ENCODE measurements around the gene ARRDC5. TPM values are rescaled to one million over a fixed set of nuclear protein-coding genes. Genes with fewer than 3 reads are reported as not detected.
"Not testable (repeated sequence)": the region's sequence is repeated elsewhere in the genome, so short reads cannot be mapped to it uniquely, and the experiment has no call there.

ARRDC5 gene
- total RNA-seq, 6 experiments from 2014 or later, result not detected

DNA sequence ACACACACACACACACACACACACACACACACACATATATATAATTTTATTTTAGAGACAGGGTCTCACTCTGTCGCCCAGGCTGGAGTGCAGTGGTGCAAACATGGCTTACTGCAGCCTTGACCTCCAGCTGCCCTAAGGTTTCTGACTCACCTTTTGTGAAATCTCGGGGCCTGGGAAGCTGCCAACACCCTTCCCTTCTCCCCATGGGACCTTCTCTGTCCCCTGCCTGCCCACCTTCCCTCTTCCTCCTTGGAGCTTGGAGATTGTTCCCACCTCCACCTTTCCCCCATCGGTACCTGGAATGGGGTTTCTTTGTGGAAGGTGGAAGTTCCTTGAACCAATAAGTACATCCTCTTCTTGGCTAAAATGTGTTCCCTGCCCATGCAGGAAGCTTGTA is 6.3 kb downstream of the ARRDC5 start:
- DNase-seq, result no peak
- H3K27me3 Mint-ChIP-seq (ENCODE audit: insufficient read depth), result no peaks in the 10 kb centered on the region; the same call in 1 of the 2 replicates

DNA sequence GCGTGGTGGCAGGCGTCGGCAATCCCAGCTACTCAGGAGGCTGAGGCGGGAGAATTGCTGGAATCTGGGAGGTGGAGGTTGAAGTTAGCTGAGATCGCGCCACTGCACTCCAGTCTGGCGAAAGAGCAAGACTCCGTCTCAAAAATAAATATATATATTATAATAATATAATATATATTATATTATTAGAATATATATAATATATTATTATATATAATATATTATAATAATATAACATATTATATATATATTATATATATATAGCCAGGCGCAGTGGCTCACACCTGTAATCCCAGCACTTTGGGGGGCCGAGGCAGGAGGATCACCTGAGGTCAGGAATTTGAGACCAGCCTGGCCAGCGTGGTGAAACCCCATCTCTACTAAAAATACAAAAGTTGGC is 9.7 kb downstream of the ARRDC5 start:
- not testable (repeated sequence) for H3K27me3 Mint-ChIP-seq (ENCODE audit: insufficient read depth); H3K4me3 Mint-ChIP-seq; H3K27ac Mint-ChIP-seq; DNase-seq; H3K9me3 Mint-ChIP-seq; H3K36me3 Mint-ChIP-seq (ENCODE audit: low read depth)
- H3K4me1 Mint-ChIP-seq (ENCODE audit: low read depth), result peaks cover 12% of the 10 kb centered on the region

More for the DNA sequence above, 6.3 kb downstream of the ARRDC5 start:
- no peak overlapping the region for H3K4me3 Mint-ChIP-seq
- no peaks in the 10 kb centered on the region for H3K36me3 Mint-ChIP-seq (ENCODE audit: low read depth)
- TF ChIP-seq, protein P1, sequence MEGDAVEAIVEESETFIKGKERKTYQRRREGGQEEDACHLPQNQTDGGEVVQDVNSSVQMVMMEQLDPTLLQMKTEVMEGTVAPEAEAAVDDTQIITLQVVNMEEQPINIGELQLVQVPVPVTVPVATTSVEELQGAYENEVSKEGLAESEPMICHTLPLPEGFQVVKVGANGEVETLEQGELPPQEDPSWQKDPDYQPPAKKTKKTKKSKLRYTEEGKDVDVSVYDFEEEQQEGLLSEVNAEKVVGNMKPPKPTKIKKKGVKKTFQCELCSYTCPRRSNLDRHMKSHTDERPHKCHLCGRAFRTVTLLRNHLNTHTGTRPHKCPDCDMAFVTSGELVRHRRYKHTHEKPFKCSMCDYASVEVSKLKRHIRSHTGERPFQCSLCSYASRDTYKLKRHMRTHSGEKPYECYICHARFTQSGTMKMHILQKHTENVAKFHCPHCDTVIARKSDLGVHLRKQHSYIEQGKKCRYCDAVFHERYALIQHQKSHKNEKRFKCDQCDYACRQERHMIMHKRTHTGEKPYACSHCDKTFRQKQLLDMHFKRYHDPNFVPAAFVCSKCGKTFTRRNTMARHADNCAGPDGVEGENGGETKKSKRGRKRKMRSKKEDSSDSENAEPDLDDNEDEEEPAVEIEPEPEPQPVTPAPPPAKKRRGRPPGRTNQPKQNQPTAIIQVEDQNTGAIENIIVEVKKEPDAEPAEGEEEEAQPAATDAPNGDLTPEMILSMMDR (IDR thresholded peaks at IDR 0.05), result no peak
- no peaks in the 10 kb centered on the region for H3K9me3 Mint-ChIP-seq
- H3K27ac Mint-ChIP-seq, result no peak overlapping the region
- H3K4me1 Mint-ChIP-seq (ENCODE audit: low read depth), result peaks cover 5% of the 10 kb centered on the region

DNA sequence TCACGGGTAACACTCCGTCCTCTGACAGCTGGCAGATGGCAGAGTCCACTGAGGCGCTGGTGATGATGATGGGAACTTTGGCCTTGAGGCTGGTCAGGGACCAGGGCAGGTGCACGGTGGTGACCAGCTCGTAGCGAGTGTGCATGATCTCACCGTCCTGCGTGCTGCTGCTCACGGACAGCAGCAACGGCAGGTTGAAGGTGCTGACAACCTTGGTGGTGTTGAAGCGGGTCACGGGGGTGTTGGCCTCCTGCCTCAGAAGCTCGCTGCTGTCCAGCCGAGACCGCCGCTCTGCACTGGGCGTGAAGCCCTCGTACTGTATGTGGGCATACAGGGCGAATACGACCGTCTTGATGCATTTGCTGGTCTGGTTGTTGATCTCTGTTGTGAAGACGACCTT is 11.6 kb downstream of the ARRDC5 start:
- peaks cover 7% of the 10 kb centered on the region for H3K4me1 Mint-ChIP-seq (ENCODE audit: low read depth)
- no peaks in the 10 kb centered on the region for H3K9me3 Mint-ChIP-seq
- no peaks in the 10 kb centered on the region for H3K27me3 Mint-ChIP-seq (ENCODE audit: insufficient read depth)
- H3K4me3 Mint-ChIP-seq, result no peak overlapping the region
- no peak for DNase-seq
- no peaks in the 10 kb centered on the region for H3K36me3 Mint-ChIP-seq (ENCODE audit: low read depth)
- no peak overlapping the region for H3K27ac Mint-ChIP-seq
- TF ChIP-seq, protein P1 (IDR thresholded peaks at IDR 0.05), result no peak

DNA sequence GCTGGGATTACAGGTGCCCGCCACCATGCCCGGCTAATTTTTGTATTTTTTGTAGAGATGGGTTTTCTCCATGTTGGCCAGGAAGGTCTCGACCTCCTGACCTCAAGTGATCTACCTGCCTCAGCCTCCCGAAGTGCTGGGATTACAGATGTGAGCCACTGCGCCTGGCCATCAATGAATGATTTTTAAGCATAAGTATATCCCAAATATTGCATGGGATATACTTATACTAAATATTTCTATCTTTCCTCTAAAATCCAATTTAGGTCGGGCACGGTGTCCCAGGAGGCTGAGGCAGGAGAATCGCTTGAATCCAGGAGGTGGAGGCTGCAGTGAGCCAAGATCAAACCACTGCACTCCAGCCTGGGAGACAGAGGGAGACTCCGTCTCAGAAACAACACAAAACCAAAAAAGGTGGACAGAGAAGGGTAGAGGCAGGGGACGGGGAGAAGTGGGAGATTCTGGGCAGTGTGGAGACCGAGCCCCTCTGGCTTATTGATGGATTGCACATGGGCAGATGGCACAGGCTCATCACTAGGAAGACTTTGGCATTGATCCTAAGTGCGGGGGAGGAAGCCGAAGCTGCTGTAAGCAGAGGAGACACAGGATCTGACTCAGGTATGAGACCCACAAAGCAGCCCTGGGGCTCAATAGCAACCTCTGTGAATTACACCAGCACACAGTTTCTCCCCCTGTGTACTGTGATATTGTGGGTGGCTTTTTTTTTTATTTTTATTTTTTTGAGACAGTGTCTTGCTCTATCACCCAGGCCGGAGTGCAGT is 13.5 kb downstream of the ARRDC5 start:
- TF ChIP-seq, protein P1 (IDR thresholded peaks at IDR 0.05), result no peak
- Mint-ChIP-seq H3K4me1 (ENCODE audit: low read depth) (peaks cover 7% of the 10 kb centered on the region), H3K9me3 (no peaks in the 10 kb centered on the region), H3K4me3 (peak overlapping the region; percentile 22; the same call in 1 of the 2 replicates), H3K36me3 (ENCODE audit: low read depth) (no peaks in the 10 kb centered on the region), H3K27me3 (ENCODE audit: insufficient read depth) (no peaks in the 10 kb centered on the region), H3K27ac (peak overlapping the region; percentile 30; the same call in 1 of the 2 replicates)
- DNase-seq, result peak; percentile 71

DNA sequence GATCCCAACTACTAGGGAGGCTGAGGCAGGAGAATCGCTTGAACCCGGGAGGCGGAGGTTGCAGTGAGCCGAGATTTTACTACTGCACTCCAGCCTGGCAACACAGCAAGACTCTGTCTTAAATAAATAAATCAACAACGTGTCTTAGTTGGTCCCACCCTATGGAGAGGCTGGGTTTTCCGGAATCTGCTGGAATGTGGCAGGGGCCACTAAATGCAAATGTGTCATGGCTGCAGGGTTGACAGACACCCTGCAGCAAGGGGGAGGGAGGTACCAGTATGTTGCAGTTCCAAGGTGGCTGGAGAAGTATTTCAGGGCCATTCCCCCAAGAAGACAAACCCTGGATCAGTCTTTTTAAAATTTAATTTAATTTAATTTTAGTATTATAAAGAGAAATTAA is 14.9 kb downstream of the ARRDC5 start:
- DNase-seq; H3K36me3 Mint-ChIP-seq (ENCODE audit: low read depth); H3K4me3 Mint-ChIP-seq; H3K9me3 Mint-ChIP-seq; H3K27ac Mint-ChIP-seq; H3K27me3 Mint-ChIP-seq (ENCODE audit: insufficient read depth); H3K4me1 Mint-ChIP-seq (ENCODE audit: low read depth): not testable (repeated sequence)

DNA sequence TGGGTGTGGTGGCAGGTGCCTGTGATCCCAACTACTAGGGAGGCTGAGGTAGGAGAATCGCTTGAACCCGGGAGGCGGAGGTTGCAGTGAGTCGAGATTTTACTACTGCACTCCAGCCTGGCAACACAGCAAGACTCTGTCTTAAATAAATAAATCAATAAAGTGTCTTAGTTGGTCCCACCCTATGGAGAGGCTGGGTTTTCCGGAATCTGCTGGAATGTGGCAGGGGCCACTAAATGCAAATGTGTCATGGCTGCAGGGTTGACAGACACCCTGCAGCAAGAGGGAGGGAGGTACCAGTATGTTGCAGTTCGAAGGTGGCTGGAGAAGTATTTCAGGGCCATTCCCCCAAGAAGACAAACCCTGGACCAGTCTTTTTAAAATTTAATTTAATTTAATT is 17.7 kb downstream of the ARRDC5 start:
- not testable (repeated sequence) for H3K36me3 Mint-ChIP-seq (ENCODE audit: low read depth); DNase-seq; H3K27me3 Mint-ChIP-seq (ENCODE audit: insufficient read depth); H3K4me3 Mint-ChIP-seq; H3K27ac Mint-ChIP-seq; H3K4me1 Mint-ChIP-seq (ENCODE audit: low read depth); H3K9me3 Mint-ChIP-seq

DNA sequence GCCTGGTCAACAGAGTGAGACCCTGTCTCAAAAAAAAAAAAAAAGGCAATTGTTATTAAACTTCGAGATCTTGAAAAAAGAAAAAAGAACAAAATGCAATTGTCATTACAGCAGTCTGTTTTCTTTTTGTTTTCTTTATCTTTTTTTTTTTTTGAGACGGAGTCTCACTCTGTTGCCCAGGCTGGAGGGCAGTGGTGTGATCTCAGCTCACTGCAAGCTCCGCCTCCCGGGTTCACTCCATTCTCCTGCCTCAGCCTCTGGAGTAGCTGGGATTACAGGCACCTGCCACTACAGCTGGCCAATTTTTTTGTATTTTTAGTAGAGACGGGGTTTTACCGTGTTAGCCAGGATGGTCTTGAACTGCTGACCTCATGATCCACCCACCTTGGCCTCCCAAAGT is 19.8 kb downstream of the ARRDC5 start:
- not testable (repeated sequence) for H3K9me3 Mint-ChIP-seq; H3K4me3 Mint-ChIP-seq; H3K27ac Mint-ChIP-seq; DNase-seq; H3K4me1 Mint-ChIP-seq (ENCODE audit: low read depth); H3K36me3 Mint-ChIP-seq (ENCODE audit: low read depth); H3K27me3 Mint-ChIP-seq (ENCODE audit: insufficient read depth)

Measured in HFFc6 (cell line).